SK-N-SH treated with all-trans-retinoic acid at 6 μM for 48 hours (cell line): ENCODE results near the gene BCAM.

Experiments
- SNAI2 ChIP-seq: fragments of 250-450 bp; sonication (Bioruptor Pico); IDR thresholded peaks from 2 replicates; pipeline ENCODE4 v1.5.0; 2020; ENCODE audit warnings: mild to moderate bottlenecking, moderate library complexity
- TCF4 ChIP-seq: fragments of 250-450 bp; sonication (Bioruptor Pico); IDR thresholded peaks from 2 replicates; pipeline ENCODE4 v1.8.0; 2021; ENCODE audit warnings: mild to moderate bottlenecking, moderate library complexity, borderline replicate concordance
- ZC3H10 ChIP-seq: fragments of 250-450 bp; sonication (Bioruptor Pico); IDR thresholded peaks from 2 replicates; pipeline ENCODE4 v1.5.1; 2021; ENCODE audit warnings: mild to moderate bottlenecking, moderate library complexity
- ZNF565 ChIP-seq: fragments of 450-650 bp; formaldehyde crosslinking; conservative IDR thresholded peaks from 2 replicates; pipeline ENCODE4 v1.5.0; 2020; ENCODE audit warnings: low read depth, mild to moderate bottlenecking, moderate library complexity

DNA sequence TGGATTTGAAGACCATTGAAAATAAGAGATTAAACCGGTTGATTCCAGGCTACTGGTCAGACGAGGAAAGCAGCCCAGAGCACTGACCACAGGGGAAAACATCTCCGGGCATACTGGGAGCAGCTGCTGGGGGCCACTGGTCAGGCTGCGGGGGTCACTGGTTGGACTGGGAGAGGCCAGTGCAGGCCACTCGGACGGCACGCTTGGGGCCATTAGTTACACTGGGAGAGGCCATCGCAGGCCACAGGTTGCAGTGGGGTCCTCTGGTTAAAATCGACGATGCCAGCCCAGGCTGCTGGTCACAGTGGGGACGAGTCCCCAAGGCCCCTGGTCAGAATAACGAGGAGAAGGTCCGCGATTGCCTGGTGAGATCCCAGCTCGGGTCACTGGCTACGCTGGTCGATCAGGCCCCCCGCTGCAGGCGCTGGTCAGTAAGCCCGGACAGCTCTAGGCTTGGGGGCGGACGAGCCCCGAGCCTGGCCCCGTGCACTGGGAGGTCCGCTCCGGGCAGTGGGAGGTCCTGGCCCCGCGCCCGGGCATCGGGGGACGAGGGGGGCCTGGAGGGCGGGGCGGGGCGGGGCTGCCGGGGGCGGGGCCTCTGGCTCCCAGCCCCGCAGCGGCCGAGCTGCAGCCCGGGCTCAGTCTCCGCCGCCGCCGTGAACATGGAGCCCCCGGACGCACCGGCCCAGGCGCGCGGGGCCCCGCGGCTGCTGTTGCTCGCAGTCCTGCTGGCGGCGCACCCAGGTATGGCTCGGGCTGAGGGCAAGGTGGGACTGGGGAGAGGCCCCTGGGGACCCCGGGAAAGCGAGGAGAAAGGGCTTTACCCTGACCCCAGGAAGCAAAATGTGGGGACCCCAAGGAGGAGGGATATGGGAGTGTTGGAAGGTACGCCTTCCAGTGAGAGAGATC lies at the start of gene BCAM:
- TF ChIP-seq TCF4 (CRISPR knock-in tag) (no peak), ZC3H10 (CRISPR knock-in tag) (no peak), SNAI2 (CRISPR knock-in tag) (no peak), ZNF565 (CRISPR knock-in tag) (no peak)
